Uterus (tissue), 4 donors: ENCODE measurements around the gene BRI3. TPM values are rescaled to one million over a fixed set of nuclear protein-coding genes. Genes with fewer than 3 reads are reported as not detected.
A peak's percentile ranks its signal among the peaks of the same experiment; 100 is the strongest.

Experiments used
- DNase-seq, 2 donors: peaks; one replicate each; pipeline ENCODE4 v3.0.0-alpha.2; 2019 to 2020
- H3K27ac ChIP-seq, 2 donors: fragments of 200-600 bp; sonication (generic); 1 replicate in 1 of 2; 2 replicates in 1 of 2; pipeline ENCODE4 v1.5.1; 2016 to 2018
- H3K27me3 ChIP-seq, 2 donors: fragments of 200-600 bp; sonication (generic); one replicate each; pipeline ENCODE4 v1.5.1; 2018 to 2019; ENCODE audit warnings: control low read depth in 1 of 2
- H3K36me3 ChIP-seq, 2 donors: fragments of 200-600 bp; sonication (generic); one replicate each; pipeline ENCODE4 v1.5.1; 2019; ENCODE audit warnings: control low read depth in 1 of 2
- H3K4me1 ChIP-seq, 2 donors: fragments of 200-600 bp; sonication (generic); one replicate each; pipeline ENCODE4 v1.5.1; 2018 to 2019; ENCODE audit warnings: control low read depth in 1 of 2
- H3K4me3 ChIP-seq, 2 donors: fragments of 200-600 bp; sonication (generic); 1 replicate in 1 of 2; 2 replicates in 1 of 2; pipeline ENCODE4 v1.5.1; 2018 to 2019; ENCODE audit warnings: mild to moderate bottlenecking in 1 of 2
- H3K9me3 ChIP-seq, 2 donors: fragments of 200-600 bp; sonication (generic); one replicate each; pipeline ENCODE4 v1.5.1; 2019; ENCODE audit warnings: control low read depth in 1 of 2
- POLR2A ChIP-seq, 2 donors: fragments of 450-650 bp; IDR thresholded peaks; one replicate each; pipeline ENCODE4 v1.6.1; 2016; ENCODE audit warnings: antibody characterized with exemption in 2 of 2, mild to moderate bottlenecking in 1 of 2, moderate library complexity in 1 of 2
- intact Hi-C: fragments of 100-400 bp; cut with DNase I; formaldehyde crosslinking; loops from one replicate; pipeline ENCODE4 v1.15.1; 2023; ENCODE audit warnings: low total_unique reads
- total RNA-seq, 4 donors: library from RNA; depleted of rRNA in 3 of 4; stranded (reverse); fragments of >200 nt in 3 of 4; gene quantifications; one replicate each; pipeline versions ENCODE4 v1.1.0 to v1.2.4, GENCODE V29; 2014 to 2023
- TF ChIP-seq, protein P1 (sequence below), 4 experiments: fragments of 200-600 bp in 2 of 4; fragments of 450-650 bp in 2 of 4; sonication (generic) in 2 of 4; IDR thresholded peaks; one replicate each; pipeline ENCODE4 v1.5.1; 2016 to 2019; ENCODE audit warnings: antibody characterized with exemption in 4 of 4, mild to moderate bottlenecking in 2 of 4, moderate library complexity in 1 of 4
- donor health status: DM: yes; HTN: yes; CAD: no.

BRI3 gene
- total RNA-seq, 4 donors from 2014 or later: 8.5 to 161 (median 28.1) TPM

DNA sequence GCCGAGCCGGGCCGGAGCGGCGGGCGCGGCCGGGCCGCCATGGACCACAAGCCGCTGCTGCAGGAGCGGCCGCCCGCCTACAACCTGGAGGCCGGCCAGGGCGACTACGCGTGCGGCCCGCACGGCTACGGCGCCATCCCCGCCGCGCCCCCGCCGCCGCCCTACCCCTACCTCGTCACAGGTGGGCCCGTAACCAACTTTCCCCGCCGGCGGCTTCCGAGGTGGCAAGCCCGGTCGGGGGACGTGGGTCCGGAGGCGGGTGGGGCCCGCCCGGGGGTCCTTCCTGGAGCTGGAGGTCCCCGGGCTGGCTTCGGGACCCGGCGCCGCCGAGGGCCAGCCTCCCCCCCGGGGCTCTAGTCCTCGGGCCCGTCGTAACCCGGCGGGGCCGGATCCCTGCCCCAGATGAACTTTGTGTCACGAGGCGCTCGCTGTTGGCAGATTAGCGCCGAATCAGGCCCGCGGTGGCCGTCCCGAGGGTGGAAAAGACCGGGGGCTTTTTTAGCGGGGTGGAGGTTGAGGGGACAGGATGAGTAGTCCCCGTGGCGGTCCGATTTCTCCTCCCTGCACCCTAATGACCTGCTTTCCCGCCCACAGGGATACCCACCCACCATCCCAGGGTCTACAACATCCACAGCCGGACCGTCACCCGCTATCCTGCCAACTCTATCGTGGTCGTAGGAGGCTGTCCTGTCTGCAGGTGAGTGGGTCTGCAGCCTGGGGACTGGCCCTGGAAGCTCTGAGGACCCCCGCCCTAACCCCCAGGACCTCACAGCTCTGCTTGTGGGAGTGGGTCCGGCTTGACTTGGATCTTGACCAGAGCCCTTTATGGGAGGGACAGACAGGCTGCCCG is 496 bp downstream of the BRI3 start:
- Histone ChIP-seq H3K4me3 (peak overlapping the region; percentile 91 to 92), H3K36me3 (no peaks in the 10 kb centered on the region), H3K9me3 (no peaks in the 10 kb centered on the region), H3K27ac (peak overlapping the region; percentile 92 to 98), H3K27me3 (no peaks in the 10 kb centered on the region), H3K4me1 (peaks cover 15 to 39% of the 10 kb centered on the region in 2 donors)
- DNase-seq: peak; percentile 40 to 59
- intact Hi-C loops: no loop called here
- TF ChIP-seq, protein P1, sequence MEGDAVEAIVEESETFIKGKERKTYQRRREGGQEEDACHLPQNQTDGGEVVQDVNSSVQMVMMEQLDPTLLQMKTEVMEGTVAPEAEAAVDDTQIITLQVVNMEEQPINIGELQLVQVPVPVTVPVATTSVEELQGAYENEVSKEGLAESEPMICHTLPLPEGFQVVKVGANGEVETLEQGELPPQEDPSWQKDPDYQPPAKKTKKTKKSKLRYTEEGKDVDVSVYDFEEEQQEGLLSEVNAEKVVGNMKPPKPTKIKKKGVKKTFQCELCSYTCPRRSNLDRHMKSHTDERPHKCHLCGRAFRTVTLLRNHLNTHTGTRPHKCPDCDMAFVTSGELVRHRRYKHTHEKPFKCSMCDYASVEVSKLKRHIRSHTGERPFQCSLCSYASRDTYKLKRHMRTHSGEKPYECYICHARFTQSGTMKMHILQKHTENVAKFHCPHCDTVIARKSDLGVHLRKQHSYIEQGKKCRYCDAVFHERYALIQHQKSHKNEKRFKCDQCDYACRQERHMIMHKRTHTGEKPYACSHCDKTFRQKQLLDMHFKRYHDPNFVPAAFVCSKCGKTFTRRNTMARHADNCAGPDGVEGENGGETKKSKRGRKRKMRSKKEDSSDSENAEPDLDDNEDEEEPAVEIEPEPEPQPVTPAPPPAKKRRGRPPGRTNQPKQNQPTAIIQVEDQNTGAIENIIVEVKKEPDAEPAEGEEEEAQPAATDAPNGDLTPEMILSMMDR (IDR thresholded peaks at IDR 0.05): peak in 1 of 4 experiments; percentile 13
- peak in 1 of 2 donors; percentile 5 for TF ChIP-seq POLR2A (IDR thresholded peaks at IDR 0.05)

DNA sequence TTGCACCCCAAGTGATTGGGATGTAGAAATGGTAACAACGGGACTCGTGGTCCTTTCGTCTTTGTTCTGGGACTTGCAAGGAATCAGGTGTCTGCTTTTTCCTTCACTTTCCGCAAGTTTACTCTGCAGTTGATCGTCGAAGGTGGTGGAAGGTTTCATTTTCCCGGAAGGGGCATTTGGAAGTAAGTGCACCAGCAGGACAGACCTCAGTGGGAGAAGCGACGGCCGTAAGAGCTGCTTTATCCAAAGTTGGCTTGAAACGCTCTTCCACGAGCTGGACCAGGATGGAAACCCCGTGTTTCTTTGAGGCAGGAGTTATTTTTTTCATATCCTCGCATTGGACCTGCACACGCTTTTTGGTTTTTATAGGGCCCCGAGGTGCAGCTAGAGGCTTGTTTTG is 1.2 kb downstream of the BRI3 start:
- intact Hi-C loops: no loop called here
- H3K36me3 ChIP-seq: no peaks in the 10 kb centered on the region
- no peaks in the 10 kb centered on the region for H3K27me3 ChIP-seq
- H3K4me3 ChIP-seq: peak overlapping the region; percentile 91 to 92
- peaks cover 15 to 46% of the 10 kb centered on the region in 2 donors for H3K4me1 ChIP-seq
- H3K9me3 ChIP-seq: no peaks in the 10 kb centered on the region
- DNase-seq: no peak
- H3K27ac ChIP-seq: peak overlapping the region; percentile 92 to 98
- no peak for TF ChIP-seq POLR2A (IDR thresholded peaks at IDR 0.05)
- TF ChIP-seq, protein P1 (IDR thresholded peaks at IDR 0.05): no peak

DNA sequence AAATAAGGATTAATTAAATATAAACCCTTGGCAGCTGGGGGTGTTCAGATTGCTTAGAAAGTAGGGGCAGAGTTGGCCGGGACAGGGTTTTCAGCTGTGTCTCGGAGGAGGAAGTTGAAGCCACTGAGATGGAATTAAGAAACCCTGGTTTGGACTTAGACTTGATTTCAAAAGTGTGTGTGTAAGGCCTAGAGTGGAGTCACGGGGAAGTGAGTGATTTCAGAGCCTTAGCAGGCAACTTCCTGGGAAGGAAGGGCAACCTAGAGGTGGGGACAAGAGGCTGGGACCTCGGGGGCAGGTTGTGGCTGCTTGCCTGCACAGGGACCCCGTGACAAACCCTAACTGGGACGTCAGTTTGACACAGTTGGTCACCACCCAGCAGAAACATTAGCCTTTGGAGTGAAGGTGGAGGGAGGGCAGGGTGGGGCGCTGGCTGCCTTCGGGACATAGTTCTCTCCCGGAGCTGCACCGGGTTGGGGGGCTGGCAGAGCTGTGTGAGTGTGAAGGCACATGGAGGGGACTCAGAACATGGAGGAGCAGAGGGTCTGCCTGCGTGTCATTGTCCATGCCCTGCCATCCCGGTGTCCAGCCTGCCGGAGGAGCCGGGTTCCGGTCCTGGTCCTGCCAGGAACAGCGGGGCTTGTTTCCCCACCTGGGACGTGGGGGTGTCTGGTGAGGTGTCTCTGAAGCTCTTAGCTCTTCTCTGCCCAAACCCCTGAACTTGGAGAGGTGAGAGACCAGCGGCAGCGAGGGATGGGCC is 1.8 kb downstream of the BRI3 start:
- TF ChIP-seq POLR2A (IDR thresholded peaks at IDR 0.05): no peak
- TF ChIP-seq, protein P1 (IDR thresholded peaks at IDR 0.05): no peak
- DNase-seq: peak; percentile 19 to 45
- no peaks in the 10 kb centered on the region for H3K9me3 ChIP-seq
- no peaks in the 10 kb centered on the region for H3K36me3 ChIP-seq
- peaks cover 15 to 52% of the 10 kb centered on the region in 2 donors for H3K4me1 ChIP-seq
- no peaks in the 10 kb centered on the region for H3K27me3 ChIP-seq
- intact Hi-C loops: no loop called here
- peak overlapping the region; percentile 91 to 92 for H3K4me3 ChIP-seq
- H3K27ac ChIP-seq: peak overlapping the region; percentile 92 to 98

DNA sequence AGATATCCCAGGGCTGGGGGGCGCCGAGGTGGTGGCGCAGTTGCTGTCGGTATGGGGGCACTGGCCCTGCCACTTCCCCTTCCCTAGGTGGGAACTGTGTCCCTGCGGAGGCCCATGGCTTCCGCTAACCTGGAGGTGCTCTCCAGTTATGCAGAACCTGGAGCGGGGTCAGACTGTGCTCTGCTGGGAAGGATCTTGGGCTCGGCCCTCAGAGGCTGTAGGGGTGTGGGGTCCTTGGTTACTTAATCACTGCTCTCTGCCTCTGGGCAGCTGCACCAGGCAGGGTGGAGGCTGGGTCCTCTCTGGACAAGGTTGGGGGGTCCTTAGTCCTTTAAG is 2.4 kb downstream of the BRI3 start:
- H3K27ac ChIP-seq: peak overlapping the region; percentile 92 to 98
- H3K4me1 ChIP-seq: peaks cover 15 to 53% of the 10 kb centered on the region in 2 donors
- TF ChIP-seq, protein P1 (IDR thresholded peaks at IDR 0.05): no peak
- no peak for TF ChIP-seq POLR2A (IDR thresholded peaks at IDR 0.05)
- peak overlapping the region; percentile 91 to 92 for H3K4me3 ChIP-seq
- no peak for DNase-seq
- no peaks in the 10 kb centered on the region for H3K36me3 ChIP-seq
- intact Hi-C loops: no loop called here
- no peaks in the 10 kb centered on the region for H3K9me3 ChIP-seq
- no peaks in the 10 kb centered on the region for H3K27me3 ChIP-seq
